ENCODE measurements around the gene TCERG1L.
"Not testable (repeated sequence)": the region's sequence is repeated elsewhere in the genome, so short reads cannot be mapped to it uniquely, and the experiment has no call there.

TCERG1L gene

DNA sequence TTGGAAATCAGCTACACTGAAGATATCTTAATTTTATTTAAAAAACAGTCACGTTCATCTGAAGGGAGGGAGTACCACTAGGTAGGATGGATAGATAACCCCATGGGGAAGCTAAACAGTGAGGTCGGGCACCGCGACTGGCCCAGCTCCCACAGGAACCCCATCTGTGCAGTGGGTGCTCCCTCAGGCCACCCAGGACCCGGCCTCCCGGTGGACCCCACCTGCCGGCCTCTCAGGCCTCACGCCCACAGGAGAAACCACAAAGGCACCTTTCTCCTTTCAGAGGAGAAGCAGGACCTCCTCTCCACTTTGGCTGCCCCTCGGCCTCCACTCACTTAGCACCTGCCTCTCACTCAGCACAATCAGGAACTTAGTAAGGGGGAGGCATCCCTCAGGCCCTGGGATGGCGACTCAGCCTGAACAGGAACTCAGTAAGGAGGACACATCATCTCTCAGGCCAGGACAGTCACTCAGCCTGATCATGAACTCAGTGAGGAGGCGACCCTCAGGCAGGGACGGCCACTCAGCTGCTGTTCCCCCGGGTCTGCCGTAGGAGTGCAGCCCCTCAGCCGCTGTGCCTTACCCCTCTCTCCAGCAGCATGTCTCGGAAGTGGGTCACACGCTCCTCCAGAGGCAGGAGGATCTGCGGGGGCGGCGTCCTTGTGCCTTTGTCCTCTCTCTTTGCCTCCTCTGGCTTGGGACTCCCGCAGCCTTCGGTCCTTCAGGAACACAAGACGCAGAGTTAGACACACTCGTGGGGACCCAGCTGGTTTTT, 195.1 kb downstream of the TCERG1L start:
- DNase-seq, result no peak

GRCh38 chr10:131115801-131116200, 195.7 kb downstream of the TCERG1L start:
- DNase-seq, result no peak

DNA sequence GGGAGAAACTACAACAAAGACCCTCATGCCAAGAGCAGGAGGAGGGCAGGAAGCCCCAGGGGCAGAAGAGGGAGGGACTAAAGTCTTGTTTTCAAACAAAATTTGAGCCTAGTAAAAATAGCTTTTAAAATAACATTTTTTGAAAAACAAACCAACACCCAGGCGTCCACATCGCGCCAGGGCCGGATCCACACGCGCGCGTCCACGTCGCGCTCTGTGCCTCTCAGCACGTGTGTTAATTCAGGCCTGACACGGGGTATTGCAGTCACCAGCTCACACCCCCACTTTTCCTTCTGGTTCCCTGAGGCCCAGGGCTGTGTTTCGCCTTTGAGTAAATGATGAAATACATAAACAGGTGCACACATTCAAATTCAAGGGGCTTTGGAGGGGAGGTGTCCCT, 196.2 kb downstream of the TCERG1L start:
- DNase-seq, result no peak

GRCh38 chr10:131114846-131115245, 196.7 kb downstream of the TCERG1L start:
- DNase-seq, result no peak

DNA sequence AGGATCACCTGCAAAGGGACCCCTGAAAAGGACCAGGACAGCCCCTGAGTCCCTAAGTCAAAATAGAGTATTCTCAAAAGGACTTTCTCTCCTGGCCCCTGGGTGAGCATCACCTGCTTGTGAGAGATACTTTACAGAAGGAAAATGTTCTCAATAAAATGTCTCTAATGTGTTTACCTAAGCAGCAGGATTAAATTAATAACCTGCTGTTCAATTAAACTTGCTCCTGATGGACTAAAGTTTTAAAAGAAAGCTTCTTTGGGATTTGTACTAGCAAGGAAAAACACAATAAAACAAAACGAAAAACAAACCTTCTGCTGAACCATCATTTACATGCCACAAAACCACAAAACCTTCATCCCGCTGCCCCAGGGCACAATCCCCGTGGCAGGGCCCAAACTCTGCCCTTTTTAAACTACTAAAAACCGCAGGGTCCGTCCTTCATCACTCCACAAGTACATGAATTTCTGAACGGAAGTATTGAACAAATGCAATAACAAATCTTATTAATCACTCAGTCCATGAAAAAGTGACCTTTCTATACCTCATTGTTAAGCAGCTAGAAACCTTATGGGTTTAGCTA, 197.7 kb downstream of the TCERG1L start:
- DNase-seq, result no peak

DNA sequence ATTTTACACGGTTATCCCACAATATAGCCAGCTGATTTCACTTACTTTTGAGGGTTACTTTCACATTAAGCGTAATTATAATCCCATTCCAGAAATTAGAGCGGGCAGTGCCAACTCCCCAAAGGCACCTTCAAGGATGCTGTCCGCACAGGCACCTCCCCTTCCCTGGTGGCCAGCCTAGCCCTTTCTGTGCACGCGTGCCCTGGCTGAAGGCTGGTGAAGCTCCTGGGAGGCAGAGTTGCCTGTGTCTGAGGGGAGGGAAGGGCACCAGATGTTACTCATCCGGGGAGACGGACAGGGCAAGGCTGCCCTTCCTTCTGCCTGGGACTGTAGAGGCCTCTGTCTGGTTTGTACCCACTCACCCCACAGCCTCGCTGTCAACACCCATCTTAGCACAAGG, 198.4 kb downstream of the TCERG1L start:
- DNase-seq, result no peak

GRCh38 chr10:131112691-131113090, 198.8 kb downstream of the TCERG1L start:
- no peak for DNase-seq

DNA sequence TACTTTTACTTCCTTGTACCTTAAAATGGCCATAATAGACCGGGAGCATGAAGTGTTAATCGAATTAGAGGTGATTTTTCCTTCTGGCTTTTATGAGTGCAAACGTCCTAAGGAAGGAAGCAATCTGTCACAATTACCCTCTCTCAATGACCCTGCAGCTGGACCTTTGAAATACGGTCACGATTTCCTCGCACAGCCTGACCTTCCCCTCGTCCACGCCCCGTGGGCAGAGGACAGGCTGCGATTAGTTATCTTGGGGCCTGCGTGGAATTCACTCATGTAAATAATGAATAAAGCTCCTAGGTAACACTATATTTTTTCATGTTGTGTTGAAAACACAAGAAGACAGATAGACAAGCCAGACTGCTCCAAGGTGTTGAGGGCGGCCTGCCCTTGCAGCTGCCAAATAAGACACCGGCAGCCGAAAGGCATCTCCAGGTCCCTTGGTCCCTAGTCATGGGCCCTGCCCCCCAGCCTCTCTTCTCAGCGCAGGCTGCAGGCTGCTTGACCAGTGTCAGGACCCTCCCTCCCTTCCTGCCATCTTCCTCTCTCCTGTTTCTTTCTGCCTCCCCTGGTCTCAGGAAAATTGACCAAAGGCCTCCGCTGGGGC, 199.9 kb downstream of the TCERG1L start:
- DNase-seq, result no peak

- DNase-seq, result no peak
These were observed 200.5 kb downstream of the TCERG1L start for GRCh38 chr10:131111007-131111406.

- DNase-seq, result no peak
These were observed 201.2 kb downstream of the TCERG1L start for GRCh38 chr10:131110241-131110783.

DNA sequence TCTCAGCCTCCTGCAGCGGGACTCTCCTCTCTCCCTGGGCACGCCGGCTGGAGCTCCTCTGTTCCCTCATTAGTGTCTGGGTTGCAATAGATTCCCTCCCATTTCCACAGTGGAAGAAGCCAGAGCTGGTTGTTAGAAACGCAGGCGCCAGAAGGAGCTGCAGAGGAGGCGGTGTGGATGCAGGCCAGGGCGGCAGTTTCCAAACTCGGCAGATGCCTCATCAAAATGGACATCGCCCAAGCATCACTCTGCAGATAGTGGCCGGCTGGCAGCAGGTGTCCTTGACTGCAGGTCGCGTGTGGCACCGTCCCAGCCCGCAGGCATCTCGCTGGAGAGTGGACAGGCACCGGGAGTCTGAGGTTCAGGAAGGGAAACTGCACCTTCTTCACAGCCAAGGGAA, 201.8 kb downstream of the TCERG1L start:
- DNase-seq, result no peak

DNA sequence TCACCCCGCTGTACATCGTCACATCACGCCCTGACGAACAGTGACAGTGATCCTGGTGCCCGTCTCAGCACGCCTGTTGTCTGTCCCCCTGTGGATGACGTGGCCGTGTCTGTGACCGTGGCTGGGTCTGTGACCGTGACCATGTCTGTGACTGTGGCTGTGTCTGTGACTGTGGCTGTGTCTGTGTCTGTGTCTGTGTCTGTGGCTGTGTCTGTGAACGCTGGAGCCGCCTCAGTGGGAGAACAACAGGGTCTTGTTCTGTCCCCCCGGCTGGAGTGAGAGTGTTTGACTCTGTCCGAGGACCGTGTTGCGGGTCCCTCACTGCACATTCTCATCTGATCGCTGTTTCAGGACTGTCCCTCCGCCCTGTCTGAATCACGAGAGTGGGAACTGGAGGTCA, 202.2 kb downstream of the TCERG1L start:
- DNase-seq, result no peak

DNA sequence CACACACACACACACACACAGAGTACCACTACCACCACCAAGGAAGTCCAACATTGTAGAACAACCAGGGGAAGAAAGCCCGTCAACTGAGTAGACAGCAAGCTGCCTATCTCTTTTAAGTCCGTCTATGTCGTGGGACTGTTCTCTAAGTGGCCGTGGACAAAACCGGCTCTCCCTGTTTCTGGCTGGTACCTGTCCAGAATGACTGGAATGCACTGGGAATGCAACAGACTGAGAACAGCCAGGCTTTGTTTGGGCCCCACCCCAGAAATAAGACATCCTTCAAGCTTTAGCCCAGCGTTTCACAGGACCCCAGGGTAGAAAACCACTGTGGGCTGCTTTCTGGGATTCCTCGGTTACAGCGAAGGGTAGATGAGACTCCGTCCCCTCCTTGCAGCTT, 203.6 kb downstream of the TCERG1L start:
- no peak for DNase-seq

DNA sequence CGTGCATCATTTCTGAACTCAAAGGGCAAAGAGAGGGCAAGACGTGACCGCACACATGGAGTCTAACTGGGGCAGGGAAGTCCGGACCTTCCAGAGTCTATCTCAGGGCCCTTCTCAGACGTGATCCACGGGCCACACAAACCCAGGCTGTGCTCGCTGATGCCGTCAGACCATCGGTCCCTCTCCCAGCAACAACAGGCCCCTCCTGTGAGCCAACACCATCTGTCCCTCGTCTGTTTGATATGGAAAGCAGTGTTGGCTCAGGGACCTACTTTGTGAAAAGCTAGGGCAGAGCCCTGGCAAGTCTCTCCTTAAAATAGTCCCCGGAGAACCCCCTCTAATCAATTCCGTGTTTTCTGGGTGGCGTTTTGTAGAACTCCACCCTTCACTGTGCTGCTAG, 208.8 kb downstream of the TCERG1L start:
- no peak for DNase-seq

DNA sequence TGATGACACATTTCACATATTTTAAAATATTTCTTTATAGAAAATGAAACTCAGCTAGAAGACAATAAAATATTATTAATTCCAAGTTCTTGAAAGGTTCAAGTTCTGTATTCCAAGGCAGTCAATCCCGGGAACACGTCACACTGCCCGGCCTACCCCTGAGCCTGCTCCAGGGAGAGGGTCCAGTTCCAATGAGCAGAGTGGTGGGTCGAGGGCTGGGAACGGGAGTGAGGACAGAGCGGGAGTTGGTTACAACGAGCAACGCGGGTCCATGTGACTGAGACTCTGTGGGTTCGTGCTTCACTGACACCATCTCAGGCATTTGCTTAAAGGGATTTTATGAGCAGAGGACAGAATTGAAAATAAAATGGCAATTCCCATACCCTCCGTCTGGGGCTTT, 209.4 kb downstream of the TCERG1L start:
- no peak for DNase-seq

DNA sequence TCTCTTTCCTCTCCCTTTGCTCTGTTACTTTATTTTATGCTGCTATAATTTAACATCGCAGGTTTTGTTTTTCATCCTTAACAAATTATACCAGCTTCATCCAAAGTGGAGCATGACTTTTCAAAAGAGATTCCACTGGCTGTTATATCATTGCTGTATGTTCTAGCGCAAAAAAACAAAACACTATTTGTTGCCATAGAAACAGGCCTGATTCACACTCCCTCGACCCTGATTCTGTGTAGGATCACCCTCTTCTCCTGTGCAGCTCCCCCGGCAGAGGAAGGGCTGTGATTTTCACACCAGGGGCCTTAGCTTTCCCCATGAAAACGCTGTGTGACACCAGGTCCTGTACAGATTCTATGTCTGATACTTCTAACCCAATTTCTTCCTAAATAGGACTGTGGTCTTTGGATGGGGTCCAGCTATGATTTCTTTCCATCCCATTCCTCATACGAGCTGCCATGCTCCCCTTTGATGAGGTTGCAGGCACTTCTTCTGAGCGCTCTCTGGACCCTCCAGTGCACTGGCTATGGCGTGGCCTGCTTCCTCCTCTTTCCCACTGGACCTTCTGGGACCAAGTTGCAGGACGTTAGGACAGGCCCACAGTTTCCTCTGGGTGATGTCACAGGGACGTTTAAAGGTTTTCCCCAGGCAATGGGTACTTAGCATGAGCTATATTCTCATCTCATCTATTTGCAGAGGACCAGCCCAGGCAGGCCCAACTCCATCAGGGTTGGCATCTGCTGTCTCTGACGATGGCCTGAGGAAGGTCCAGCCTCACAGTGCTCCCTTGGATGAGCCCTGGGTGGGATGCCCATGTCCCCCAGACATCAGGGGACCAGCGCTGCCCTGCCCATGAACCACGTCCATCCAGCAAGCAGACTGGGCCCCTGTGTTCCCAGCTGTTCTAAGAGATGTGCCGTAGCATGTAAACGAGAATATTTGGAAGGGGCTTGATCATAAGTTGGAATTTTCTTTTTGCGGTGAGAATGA, 210.8 kb downstream of the TCERG1L start:
- not testable (repeated sequence) for DNase-seq

DNA sequence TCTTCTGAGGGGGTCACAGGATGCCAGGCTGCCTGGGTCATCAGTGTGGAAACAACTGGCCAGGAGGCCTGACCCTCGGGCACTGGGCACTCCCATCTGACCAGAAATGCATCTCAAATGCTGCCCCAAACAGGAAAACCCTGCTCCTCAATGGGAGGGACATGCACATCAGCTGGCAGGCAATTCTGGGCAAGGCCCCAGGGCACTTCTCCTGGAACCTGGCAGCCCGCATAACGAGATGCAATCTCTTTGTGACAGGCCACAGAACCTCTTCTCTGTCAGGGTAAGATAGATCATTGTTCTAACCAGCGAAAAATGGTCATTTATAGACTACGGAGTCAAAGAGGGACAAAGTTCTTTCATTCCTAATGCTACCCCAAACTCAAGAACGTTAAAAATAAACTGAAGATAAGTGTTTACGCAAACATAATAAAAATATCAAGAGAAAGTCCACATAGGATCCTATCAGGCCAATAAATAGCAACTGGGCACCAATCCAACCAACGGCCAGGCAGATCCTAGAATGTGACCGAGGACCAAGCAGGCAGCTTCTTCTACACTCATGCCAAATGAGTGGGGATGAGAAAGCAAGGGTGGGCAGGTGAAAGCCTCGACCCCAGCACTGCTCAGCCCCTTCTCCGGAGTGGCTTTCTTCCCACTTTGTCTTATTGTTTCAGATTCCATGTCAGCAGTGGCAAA, 212.3 kb downstream of the TCERG1L start:
- DNase-seq, result no peak

DNA sequence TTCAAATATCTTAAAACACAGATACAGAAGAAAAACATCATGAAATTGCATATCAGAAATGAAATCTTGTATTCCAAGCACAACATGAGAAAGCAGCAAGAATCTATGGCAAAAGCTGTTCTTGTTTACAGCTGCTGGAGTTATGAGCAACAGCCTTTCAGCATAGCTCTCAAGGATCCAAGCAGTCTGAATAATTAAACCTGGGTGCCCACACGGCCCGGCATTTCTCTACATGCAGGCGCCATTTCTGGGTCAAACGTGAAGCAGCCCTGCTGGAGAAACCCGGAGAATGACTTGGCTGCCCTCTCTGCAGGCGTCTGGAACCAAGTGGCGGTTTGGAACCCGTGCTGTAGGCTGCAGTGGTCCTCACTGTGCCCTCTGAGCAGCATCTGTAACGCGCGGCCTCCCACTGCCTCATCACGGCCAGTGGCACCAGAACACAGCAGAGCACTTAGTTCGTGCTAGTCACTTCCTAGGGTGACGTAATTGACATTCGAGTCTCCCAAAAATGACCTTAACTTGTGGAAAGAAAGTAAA, 213.0 kb downstream of the TCERG1L start:
- DNase-seq, result no peak

DNA sequence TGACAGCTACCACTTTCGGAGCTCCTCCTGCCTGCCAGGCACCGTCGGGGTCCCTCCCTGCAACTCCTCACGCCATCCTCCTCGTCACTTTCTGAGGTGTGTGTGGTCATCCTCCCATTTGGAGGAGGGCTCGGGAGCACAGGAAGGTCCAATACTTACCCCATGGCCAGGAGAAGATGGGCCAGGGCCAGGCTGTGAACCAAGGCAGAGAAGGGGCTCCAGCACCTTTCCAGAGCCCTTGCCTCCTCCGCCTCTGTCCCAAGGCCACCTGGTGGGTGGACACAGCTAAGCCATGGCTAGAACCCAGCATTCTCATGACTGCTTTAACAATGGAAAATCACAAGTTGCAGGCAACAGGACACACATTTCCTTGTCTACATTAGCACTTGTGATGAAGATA, 215.5 kb downstream of the TCERG1L start:
- DNase-seq, result no peak

GRCh38 chr10:131095313-131095580, 216.3 kb downstream of the TCERG1L start:
- no peak for DNase-seq

GRCh38 chr10:131094527-131095312, 216.8 kb downstream of the TCERG1L start:
- no peak for DNase-seq
